Cardiac fibroblast (primary cell): Measurements from ENCODE around the gene FOXN3.
A peak's percentile ranks its signal among the peaks of the same experiment; 100 is the strongest.

Source experiments
- DNase-seq, 2 donors: peaks; one replicate each; pipeline versions ENCODE4 v3.0.0 to v3.0.0-alpha.2; 2010; ENCODE audit warnings: low read depth in 2 of 2
- H3K4me3 ChIP-seq, 2 donors: replicated peaks in 1 of 2; 1 replicate in 1 of 2; 2 replicates in 1 of 2; pipeline ENCODE4 v1.5.1; 2011; ENCODE audit warnings: low read depth in 2 of 2, low read length in 2 of 2, mild to moderate bottlenecking in 2 of 2, moderate library complexity in 1 of 2
- TF ChIP-seq, protein P1 (sequence below): IDR thresholded peaks from one replicate; pipeline ENCODE4 v1.5.1; 2011; ENCODE audit warnings: low read depth, mild to moderate bottlenecking, low read length, inconsistent platforms

The FOXN3 gene

DNA sequence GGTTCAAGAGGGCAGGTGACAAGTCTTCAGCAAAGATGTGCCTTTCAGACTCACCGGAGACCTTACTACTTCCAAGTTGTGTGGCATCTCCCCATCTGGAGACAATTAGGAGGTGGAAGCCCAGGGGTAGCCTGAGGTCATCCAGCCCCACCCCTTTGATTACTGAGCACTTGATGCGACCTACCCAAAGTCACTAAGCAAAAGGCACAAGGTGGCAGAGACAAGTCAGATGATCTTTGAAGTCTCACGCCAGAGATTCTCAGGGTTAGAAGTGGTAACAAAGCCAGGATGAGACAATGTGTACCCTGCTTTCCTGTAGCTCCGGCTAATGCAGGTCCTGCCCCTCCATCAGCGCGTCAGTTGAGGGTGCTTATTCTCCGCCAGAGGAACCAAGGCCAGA, 1.4 kb upstream of the FOXN3 start:
- TF ChIP-seq, protein P1, sequence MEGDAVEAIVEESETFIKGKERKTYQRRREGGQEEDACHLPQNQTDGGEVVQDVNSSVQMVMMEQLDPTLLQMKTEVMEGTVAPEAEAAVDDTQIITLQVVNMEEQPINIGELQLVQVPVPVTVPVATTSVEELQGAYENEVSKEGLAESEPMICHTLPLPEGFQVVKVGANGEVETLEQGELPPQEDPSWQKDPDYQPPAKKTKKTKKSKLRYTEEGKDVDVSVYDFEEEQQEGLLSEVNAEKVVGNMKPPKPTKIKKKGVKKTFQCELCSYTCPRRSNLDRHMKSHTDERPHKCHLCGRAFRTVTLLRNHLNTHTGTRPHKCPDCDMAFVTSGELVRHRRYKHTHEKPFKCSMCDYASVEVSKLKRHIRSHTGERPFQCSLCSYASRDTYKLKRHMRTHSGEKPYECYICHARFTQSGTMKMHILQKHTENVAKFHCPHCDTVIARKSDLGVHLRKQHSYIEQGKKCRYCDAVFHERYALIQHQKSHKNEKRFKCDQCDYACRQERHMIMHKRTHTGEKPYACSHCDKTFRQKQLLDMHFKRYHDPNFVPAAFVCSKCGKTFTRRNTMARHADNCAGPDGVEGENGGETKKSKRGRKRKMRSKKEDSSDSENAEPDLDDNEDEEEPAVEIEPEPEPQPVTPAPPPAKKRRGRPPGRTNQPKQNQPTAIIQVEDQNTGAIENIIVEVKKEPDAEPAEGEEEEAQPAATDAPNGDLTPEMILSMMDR: no peak
- DNase-seq: no peak
- no peak overlapping the region for H3K4me3 ChIP-seq

DNA sequence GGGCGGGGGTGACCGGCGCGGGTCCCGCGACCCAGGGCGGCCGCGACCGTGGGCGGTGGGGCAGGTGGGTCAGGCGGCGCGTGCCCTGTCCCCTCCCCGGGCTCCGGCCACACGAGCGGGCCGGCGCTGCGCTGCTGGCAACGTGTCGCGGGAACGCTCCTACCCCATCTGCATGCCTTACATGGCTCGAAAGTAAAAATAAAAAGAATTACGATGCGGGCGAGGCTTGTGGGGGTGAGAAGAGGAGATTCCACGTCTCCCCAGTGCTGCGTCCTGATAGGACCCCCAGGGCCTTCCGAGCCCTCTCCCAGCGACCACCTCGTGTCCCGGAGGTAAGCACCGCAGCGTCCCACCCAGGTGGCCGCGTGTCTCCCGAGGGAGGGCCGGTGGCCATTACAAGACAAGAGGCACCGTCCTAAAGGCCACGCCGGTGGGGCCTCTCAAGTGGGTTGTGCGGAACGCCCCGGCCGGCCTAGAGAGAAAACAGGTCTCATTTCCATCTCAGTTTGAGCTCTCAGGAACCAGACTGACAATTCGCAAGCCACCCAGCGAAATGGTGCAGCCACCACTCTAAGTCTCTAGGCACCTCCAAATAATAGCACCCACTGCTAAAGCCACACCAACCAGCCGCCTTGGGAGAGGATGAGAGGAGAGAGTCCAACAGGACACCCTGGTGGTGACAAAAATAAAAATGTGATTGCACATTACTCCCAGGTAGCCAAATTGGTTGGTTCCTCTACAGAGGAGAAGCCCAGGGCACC, 612 bp upstream of the FOXN3 start:
- peak overlapping the region; percentile 59 to 76 for H3K4me3 ChIP-seq
- TF ChIP-seq, protein P1: peak; percentile 34
- peak; percentile 47 to 56 for DNase-seq

DNA sequence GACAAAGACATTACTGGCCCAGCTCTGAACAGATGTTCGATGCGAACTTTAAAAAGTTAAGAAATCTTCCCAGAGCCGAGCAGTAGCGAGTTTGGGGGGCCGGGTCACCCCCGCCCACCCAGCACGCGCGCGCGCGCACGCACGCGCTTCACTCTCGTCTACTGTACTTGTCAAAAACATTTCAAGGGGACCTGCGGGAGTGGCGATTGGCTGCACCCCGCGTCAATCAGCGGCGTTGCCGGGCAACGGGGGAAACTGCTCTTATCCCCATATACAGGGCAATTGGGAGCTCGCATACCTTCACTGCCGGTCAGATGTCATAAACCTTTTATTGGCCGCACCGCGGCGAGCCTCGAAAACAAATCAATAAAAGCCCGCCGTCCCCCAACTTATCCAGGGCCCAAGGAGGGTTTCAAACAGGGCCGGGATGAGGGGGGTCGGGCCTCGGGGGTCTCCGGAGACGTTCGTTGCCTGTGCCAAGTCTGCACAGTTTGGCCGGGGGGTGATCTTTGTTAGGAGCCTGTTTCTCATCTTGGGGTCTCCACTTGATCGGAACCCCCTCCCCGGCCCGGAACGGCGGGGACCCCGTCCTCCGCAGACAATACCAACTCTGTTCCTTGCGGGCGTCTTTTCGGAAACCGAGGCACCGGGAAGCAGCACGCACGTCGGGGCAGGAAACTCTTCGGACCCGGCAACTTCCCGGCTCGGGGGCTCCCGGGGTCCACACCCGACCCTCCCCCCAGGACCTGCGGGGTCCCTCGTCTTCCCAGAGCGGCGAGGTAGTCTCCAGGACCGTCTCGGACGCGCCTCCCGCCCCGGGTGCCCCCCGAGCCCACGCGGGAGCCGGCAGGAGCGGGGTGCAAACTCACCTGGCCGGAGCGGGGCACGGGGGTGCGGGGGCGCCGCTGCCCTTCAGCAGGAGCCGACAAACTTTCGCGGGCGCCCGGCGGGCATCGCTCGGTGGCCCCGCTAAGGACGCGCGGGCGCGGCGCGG, 734 bp downstream of the FOXN3 start:
- TF ChIP-seq, protein P1: no peak
- H3K4me3 ChIP-seq: peak overlapping the region; percentile 76 to 88

DNA sequence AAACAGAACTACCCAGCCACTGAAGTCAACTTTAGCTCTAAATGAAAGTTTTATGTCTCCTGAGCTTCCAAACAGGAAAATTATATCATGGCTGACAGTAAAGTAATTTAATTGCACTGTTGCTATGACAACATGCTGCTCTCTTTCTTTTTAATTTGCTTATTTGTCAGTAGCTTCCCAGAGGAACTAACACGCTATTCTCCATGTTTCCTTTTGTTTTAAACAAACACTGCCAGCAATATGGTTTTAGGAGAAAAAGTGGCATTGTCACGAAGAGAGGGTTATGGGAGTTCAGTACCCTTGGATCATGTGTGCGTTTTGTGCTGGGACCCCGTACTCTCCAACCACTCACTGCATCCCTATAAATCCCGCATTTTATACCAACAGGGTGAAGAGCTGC, 1.9 kb downstream of the FOXN3 start:
- H3K4me3 ChIP-seq: peak overlapping the region; percentile 76 to 88
- TF ChIP-seq, protein P1: no peak
- DNase-seq: peak in 1 of 2 donors; percentile 31

More for the DNA sequence above, 734 bp downstream of the FOXN3 start:
- peak; percentile 99 for DNase-seq

DNA sequence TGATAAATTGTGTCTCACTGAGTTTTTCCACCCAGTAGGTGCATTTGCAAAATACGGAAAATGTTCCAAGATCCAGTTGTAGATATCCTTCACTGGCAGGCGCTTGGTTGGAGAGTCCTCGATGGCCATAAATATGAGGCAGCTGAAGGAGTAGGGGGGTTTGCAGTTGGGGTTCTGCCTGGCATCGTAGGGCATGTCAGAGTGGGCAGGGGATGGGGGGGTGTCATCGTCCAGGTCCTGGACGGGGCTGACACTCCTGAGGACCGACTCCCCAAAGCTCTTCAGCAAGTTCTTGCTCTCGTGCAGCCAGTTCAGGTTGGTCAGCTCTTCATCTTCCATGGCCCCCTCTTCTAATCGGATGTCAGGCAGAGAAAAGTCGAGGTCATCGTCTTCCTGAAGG, 5.1 kb downstream of the FOXN3 start:
- H3K4me3 ChIP-seq: no peak overlapping the region
- TF ChIP-seq, protein P1: no peak
- no peak for DNase-seq

DNA sequence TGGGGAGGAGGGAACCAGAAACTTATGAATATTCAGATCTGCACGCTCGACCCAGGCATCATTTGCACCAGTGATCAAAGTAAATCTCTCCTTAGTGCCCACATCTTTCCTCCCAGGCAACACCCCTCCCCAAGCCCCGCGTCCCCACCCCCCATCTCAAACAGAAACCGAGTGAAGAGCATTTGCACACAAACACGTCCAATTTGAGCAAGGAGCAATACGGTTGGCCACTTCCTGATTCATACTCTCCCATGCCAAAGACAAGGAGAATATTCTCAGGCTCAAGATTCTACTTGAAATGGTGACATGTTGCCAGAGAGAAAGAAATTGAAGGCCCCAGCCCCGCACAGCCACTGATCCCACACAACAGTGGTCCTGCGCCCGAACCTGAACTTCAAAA, 7.1 kb downstream of the FOXN3 start:
- TF ChIP-seq, protein P1: no peak
- no peak overlapping the region for H3K4me3 ChIP-seq
- DNase-seq: no peak
